Hippocampal formation (tissue), 2 donors: ENCODE data around the gene PLCD4.

Source experiments
- DNase-seq, 2 donors: peaks; one replicate each; lab custom pipeline; 2025; lab: John Stamatoyannopoulos, UW

PLCD4 gene

GRCh38 chr2:218621007-218621406 is 13.3 kb downstream of the PLCD4 start:
- DNase-seq, result no peak

GRCh38 chr2:218622606-218623365 is 15.1 kb downstream of the PLCD4 start:
- no peak for DNase-seq

- DNase-seq, result no peak
Measured at GRCh38 chr2:218623366-218623705, 15.6 kb downstream of the PLCD4 start.

- no peak for DNase-seq
Measured at GRCh38 chr2:218626369-218626768, 18.7 kb downstream of the PLCD4 start.

- DNase-seq, result no peak
Measured at GRCh38 chr2:218627939-218628338, 20.2 kb downstream of the PLCD4 start.

GRCh38 chr2:218631837-218632236 is 24.1 kb downstream of the PLCD4 start:
- DNase-seq, result no peak

- DNase-seq, result no peak
Measured at GRCh38 chr2:218635719-218636118, 28.0 kb downstream of the PLCD4 start.

DNA sequence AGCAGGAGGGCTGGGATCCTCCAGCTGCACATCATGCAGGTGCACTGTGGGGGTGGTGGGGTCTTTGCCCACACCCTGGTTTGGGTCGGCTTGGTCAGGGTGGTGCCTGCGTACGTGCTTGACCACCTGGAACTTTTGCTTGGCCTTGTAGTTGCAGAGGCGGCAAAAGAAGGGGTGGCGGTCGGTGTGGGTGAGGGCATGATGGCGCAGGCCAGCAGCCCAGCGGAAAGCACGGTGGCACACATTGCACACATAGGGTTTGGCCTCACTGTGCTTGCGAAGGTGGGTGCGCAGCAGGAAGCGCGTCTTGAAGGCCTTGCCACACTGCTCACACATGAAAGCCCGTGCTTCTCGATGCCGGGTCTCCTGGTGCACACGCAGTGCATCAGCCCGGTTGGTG is 30.7 kb downstream of the PLCD4 start:
- no peak for DNase-seq

GRCh38 chr2:218642121-218642656 is 34.5 kb downstream of the PLCD4 start:
- DNase-seq, result no peak

DNA sequence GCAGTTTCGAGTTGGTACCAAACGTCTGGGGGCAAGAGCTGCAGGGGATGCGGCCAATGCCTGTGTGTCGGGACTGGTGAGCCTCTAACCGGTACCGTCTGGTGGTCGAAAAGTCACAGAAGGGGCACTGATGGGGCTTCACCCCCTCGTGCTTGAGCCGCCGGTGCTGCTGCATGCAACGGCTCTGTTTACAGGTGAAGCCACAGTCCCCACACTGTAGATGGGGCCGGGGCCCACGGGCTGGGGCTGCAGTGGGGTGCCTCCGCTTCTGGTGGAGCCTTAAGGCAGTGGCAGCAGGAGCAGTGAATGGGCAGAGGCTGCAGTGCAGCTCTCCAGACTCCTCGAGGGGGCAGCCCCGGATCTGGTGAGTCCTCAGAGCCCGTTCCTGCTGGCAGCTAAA is 35.1 kb downstream of the PLCD4 start:
- DNase-seq, result no peak

- no peak for DNase-seq
Measured at GRCh38 chr2:218643751-218644310, 36.1 kb downstream of the PLCD4 start.

- no peak for DNase-seq
Measured at GRCh38 chr2:218644721-218645120, 37.0 kb downstream of the PLCD4 start.

GRCh38 chr2:218645126-218645525 is 37.4 kb downstream of the PLCD4 start:
- DNase-seq, result no peak

DNA sequence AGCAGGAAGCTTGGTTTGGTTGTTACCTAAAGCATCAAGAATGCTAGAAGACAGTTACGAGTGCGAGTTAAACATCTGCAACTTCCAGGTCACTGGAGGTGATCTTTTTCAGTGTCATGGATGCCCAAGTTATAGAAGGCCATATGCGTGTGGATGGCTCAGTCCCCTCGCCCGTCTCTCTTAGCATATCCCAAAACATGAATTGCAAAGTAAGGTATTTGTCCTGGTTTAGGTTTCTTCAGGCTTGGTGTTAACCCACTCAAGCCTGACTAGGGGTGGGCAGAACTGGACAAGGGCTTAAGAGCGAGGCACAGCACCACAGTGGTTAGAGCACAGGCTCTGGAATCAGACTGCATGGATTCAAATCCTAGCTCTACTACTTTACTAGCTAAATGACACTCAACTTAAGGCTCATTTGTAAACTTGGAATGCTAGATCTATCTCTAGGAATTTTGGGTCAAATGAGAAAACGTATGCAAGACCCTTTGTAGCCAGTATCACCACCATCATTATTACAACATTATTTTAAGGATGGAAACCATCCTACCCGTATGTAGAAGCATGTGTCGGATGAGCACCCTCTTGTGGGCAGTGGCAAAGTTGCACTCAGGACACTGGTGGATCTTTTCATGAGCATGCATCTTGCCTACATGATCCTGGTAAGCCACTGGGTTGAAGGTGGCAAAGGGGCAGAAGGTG is 40.5 kb downstream of the PLCD4 start:
- no peak for DNase-seq

GRCh38 chr2:218648787-218649100 is 41.0 kb downstream of the PLCD4 start:
- DNase-seq, result no peak

DNA sequence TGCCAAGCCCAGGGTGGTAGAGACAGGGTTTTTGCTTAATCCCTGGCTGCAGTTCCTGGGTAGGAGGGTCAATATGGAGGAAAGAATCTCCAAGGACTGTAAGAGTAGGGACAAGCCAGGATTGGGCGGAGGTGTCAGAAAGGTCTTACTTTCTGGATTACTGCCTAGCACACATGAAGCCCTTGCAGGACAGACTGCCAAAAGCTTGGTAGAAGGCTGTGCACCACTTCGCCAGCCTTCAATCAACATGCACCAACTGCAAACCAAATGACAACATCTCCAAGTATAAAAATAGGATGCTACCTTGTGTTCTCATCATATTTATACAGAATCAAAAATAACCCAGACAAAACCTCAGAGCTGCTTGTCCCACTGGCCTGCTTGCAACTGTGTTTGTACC is 48.1 kb downstream of the PLCD4 start:
- DNase-seq, result no peak

- DNase-seq, result no peak
Measured at GRCh38 chr2:218658671-218659257, 51.1 kb downstream of the PLCD4 start.

DNA sequence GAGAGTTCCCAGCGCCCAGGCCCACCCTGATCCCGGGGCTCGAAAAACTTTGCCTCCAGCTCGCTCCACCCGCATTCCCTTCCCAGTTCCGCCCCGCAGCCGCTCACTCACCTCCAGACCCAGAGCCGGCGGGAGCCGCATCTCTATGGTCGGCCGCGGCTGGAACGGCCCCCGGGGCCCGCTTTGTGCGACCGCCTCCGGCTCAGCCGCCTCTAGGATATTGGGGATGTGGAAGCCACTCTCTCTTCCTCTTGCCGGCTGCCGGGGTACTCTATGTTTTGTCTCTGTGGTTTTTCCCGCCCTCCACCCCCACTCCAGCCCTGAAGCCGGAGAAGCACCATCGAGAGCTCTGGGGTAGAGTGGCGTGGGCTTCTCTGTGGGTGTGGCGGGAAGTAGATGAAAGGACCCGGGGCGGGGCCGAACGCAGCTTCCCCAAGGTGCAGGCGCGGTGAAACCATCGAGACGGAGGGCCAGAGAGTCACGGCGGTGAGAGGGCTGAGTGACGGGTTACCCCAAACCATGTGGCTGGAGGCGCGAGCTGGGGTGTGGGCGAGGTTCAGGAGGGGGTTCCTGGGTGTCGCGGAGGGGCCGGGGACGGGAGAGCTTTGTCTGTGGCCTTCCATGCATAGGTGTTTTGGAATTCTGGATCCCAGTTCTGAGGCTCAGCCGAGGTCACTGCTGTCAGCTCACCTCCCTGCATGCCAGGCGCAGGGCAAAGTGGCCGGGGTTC is 51.7 kb downstream of the PLCD4 start, which contains the start of the genes BCS1L and ZNF142:
Gene BCS1L, plus strand, starts transcription at position 426 of the 730 bp plus-strand sequence. CDS start 1,305 bp downstream, outside the sequence.
Gene ZNF142, minus strand, starts transcription at position 366 of the 730 bp plus-strand sequence. CDS start 3,194 bp downstream, outside the sequence.
- peak; percentile 87 to 90 for DNase-seq

DNA sequence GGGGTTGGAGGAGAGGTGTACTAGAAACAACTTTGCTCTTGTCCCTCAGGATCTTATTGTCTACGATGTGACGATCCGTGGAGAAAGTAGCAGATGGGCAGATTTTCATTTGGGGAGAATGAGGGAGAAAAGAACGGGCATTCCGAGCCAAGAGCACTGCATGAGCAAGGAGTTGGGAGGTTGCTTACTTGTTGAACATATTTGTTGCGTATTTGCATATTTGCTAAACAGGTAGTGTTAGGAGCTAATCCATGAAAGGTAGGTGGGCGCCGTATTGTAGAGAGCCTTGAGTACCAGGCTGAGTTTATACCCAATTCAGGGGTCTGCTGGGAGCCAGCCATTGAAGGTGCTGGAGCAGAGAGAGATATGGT is 52.3 kb downstream of the PLCD4 start:
- DNase-seq, result no peak

DNA sequence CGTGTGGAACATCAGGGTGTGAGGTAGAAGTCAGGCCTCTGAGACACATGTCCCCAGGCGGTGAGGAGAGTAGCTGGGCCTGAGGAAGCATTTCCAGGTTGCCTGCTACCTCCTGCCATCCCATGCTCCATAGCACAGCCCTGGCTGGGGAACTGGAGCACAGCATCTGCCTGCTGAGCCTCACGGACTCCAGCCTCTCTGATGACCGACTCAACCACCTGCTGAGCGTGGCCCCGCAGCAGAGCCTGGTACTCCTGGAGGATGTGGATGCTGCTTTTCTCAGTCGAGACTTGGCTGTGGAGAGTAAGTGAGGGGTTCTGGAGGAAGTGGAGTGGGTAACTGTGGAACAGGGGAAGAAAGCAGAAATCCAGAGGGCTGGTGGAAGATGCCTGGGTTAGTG is 54.7 kb downstream of the PLCD4 start:
- no peak for DNase-seq

- DNase-seq, result no peak
Measured at GRCh38 chr2:218662827-218663226, 55.1 kb downstream of the PLCD4 start.

GRCh38 chr2:218663901-218664300 is 56.2 kb downstream of the PLCD4 start:
- no peak for DNase-seq
